Measurements from ENCODE around the gene XXYLT1. TPM values are rescaled to one million over a fixed set of nuclear protein-coding genes. Genes with fewer than 3 reads are reported as not detected.

Gene XXYLT1
- total RNA-seq, 1 donor from 2014 or later = 2.8 TPM

DNA sequence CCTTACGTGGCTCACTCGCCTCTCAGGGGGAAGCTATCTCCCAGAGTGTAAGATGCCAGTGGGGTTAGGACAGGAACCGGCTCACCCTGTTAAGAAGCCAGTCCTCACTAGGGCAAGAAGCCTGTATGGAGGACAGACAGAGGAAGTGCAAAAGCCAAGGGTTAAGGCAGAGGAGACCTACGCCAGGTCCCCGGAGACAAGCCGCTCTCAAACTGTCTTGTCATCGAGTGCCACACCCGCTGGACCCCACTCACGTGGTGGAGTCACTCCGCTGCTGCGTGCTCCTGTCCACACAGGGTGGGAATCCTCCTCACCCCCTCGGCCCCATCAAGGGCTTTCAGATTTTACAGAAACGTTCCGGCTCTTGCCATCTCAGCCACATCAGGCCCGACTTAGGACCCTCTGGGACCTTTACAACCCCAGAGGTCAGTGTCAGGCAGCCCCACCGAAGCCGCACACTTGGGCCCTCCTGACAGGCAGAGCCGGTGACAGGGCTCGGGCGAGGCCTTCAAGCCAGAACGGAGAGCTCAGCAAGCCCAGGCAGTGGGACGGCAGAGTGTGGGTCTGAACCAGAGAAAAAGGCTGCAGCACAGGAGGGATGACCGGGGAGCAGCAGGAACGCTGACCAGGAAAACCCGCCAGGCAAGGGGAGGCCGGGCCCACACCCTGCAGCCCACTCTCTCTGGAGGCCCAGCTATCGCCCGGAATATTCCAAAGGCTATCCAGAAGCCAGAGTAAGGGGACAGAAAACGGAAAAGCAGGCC, 61.7 kb downstream of the XXYLT1 start:
- DNase-seq (ENCODE audit: low spot score) = no peak
- ATAC-seq = peak; percentile 22

DNA sequence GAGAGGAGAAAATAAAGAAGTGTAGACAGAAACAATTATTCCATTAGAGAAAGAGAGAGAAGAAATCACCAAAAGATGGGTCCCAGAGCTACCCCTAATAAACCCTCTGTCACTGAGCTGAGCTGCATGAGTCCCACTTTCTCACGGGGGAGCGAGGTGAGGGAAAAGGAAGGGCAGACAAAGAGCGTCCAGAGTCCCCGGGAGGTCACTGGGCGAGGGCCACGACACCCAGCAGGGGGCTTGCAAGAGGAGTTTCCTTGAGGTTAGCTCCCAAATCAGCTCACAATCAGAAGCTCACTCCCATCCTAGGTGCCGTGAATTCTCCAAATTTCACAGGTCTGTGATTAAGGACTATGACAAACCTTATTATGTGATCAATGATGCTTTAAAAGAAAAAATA, 62.3 kb downstream of the XXYLT1 start:
- DNase-seq (ENCODE audit: low spot score) (no peak), ATAC-seq (no peak)

DNA sequence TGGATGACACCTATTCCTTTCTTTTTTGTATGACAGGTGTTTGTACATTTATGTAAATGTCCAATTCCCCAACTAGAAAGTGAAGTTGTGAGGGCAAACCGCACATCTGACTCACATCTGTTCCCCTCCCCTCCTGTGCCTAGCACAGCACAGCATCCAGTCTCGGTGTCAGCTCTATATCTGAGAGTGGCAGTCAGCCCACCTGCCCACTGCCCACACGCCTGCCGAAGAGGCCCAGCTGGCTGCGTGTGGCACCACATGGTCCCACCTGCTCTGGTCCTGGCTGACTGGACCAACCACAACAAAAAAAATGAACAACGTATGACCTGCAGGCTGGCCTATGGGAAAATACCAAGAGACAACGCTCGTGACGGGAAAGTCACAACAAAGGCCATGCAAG, 62.8 kb downstream of the XXYLT1 start:
- ATAC-seq = no peak
- no peak for DNase-seq (ENCODE audit: low spot score)

DNA sequence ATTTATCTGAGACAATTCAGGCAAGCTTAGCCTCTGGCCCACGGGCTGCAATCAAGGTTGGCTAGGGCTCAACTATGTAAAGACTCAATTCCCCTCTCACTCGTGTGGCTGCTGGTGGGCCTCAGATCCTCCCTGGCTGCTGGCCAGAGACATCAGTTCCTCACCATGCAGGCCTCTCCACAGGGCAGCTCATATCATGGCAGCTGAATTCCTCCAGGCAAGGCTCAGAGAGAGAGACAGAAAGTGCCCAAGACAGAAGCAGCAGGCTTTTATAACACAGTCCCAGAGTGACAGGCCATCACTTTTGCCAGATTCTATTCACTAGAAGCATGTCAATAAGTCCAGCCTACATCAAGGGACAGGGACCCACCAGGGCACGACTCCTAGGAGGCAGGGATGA, 63.2 kb downstream of the XXYLT1 start:
- DNase-seq (ENCODE audit: low spot score) (no peak), ATAC-seq (no peak)

DNA sequence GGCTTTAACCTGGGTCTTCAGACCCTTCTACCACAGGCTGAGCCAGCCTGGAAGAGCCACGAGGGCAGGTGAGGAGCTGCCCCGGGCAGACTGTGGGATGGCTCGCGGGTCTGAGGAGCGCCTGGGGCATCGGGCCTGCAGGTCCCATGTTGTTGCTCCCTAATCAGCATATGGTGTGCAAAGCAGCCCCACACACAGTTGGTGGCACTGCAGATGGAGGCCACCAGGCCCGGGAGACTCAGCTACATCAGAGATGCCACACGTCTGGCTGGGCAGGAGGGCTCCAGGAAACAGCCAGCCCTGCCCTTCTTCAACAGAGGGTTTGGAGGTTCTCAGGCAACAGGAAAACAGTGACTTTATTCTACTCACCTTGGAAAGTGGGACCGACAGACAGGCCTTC, 63.9 kb downstream of the XXYLT1 start:
- no peak for ATAC-seq
- DNase-seq (ENCODE audit: low spot score) = no peak

DNA sequence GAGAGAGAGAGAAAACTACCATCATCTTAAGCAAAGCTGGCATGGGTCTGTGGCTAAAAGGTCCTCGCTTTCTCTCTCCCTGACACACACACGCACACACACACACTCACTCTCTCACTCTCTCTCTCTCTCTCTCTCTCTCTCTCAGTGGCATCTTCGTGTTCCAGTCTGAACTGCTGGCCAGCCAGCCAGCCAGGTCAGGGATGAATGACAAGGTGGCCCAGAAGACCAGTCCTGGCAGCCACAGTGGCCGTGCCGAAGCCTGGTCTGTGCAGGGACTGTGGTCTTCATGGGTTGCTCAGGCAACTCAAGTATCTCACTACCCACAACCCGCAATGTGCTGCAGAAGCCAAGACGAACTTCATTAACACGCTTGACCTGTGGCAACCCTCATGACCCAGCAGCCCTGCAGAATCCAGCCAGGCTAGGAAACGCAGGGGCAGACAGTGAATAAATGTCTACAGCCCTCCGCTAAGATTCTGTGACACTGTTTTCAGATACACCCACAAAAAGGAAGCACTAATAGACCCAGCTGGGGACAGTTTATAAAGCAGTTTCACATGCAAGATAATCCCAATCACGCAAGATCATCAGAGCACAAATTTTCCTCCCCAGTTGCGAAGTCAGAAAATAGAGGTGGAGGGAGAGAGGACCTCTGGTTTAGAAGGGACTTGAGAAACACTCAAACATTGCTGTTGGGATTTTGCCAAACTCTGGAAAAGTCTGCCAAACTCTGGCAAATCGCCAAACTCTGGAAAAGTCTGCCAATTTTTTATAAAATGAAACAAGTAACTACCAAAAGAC, 66.4 kb downstream of the XXYLT1 start:
- ATAC-seq (peak; percentile 30), DNase-seq (ENCODE audit: low spot score) (no peak)

DNA sequence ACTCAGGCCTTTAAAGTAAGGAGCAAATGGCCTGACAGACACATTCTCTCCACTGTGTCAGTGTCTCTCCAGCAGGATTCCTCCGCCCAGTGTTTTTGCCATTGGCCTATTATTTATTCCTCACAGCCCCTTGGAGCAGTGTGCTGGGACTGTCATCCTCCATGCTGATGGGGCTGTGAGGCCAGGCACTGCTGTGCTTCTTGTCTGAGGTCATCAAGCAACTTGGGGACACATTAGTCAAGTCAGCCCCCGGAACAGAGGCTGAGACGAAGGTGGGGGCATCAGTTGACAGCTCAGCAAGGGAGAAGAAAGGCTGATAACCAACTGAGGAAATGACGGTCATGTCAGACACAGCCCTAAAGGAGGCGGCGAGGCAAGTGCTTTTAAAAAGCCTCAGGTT, 67.4 kb downstream of the XXYLT1 start:
- no peak for ATAC-seq

DNA sequence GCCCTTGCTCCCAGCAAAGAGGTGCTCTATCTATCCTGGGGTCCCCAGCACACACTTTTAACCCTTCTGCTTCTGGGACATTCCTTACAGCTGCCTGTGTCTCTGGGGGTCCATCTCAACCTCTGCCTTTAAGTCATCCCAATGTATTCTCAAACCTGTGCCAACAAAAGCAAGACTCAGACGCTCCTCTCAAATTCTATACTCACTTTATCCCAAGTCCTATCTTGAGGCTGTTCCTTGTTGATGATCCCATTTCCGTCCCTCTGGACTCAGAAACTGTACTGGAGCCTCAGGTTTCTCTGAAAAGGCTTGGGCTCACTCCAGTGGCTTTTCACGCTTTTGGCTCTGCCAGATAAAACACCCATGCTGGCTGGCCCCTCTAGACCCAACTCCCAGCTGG, 69.7 kb downstream of the XXYLT1 start:
- ATAC-seq = no peak
- no peak for DNase-seq (ENCODE audit: low spot score)

More for the DNA sequence above, 67.4 kb downstream of the XXYLT1 start:
- DNase-seq (ENCODE audit: low spot score) = no peak

DNA sequence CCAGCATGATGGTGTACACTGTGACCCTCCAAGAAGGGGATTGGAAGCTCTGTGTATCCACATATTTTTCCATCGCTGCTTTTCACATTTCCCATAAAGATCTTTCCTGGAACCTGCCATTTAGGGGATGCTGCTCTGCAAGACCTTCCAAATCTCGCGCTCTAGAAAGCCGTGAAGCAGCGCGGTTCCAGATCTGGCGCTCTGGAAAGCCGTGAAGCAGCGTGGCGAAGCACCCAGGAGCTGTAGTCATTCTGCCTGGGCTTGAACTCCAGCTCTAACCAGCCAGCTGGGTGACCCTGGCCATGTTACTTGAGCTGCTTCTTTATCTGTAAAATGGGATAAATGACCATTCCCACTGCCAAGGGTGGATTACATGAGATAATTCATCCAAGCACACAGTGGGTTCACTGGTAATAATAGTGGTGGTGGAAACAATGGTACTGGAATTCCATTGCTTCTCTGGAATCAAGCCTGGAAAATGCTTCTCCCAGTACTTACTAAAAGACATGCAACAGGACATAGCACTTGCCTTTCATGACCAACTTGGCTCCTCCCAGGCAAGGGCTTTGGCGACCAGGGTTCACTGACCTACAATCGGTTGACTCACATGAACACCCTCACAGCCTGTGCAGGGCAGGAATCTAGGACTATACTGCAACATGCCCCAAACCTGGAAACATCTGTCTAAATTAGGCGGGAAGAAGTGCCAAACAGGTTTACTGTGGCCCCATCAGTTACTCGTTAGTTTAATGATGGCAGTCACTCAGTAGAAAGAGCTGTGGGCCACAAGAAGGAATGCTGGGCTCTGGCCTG, 70.7 kb downstream of the XXYLT1 start:
- ATAC-seq (peak; percentile 80), DNase-seq (ENCODE audit: low spot score) (no peak)

DNA sequence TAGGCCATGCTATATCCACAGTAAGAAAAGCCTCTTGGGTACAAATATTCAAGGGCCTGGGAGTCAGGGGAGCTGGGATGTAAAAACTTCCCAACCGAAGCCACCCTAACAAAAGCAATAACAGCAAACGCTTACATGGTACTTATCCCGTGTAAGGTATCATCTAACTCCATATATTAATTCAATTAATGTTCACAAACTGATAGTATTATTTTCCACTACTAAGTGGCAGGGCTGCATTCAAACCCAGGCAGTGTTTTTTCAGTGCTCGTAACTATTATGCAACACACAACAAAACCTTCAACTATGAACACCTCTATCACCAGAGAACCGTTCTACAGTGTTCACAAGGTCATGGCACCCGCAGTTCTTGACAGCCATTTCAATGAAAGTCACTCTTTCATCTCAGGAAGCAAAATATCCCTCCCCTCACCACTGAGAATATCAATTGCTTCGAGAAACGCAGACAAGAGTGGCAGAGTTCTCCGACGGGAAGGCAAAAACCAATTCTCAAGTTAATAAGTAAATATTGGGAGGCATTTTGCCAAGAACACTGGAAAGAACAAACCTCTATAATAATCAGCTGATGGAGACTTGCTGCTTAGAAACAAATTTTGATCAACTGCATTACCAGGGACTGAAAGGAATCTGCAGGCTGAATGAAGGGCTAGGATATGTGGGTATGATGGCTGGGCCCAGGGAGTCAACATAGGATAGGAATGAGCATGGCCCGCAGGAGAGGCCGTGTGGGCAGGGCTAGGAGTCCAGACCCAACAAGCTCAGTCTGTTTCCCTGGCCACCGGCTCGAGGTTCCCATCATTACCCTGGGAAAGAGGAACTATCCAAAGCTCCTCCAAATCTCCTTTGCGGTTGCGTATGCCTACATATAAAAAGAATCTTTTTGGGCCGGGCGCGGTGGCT, 72.3 kb downstream of the XXYLT1 start:
- DNase-seq (ENCODE audit: low spot score) (no peak), ATAC-seq (peak; percentile 68)

DNA sequence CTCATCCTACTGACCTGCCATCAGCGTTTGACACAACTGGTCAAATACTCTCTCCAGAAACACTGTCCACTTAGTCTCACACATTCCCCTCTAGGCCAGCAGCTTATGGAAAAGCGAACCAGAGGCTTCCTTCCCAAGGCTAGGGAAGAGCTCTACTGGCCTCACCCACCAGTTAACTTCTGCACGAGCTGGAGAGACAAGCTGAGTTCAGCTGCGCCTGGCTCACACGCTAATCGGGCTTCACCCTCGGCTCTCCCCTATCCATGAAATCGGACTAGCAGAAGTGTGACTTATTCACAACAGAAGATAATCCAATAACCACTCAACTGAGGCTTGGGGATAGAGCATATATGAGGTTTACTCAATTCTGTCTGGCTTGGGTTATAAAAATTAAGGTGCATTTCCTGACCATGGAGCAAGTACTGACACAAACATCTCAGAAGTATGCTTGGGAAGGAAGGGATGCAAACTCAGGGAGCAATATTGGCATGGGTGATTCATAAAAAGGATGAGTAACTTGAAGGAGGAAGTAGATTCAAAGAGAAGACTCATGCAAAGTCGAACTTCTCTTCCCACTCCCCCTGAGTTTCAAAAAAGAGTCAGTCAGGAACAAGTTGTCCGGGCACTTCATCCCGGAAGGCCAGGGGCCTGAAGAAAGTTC, 73.1 kb downstream of the XXYLT1 start:
- ATAC-seq = no peak

DNA sequence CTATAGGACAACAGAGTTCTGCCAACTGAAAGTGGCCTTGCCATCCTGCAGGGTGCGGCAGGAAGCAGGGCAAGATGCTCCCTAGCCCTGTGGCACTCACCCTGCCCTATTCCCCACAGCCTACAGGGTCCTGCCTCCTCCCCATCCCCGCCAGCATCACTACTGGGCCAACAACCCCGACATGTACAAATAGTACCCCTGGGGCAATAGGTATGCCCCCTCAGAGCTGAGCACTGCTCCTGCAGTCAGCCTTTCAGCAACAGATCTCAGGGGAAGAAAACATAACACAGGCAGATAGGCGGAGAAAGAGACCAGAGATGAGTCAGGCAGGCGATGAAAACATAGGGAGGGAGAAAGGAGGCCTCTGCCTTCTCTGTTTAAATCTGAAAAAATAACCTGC, 74.7 kb downstream of the XXYLT1 start:
- no peak for ATAC-seq

More for the DNA sequence above, 73.1 kb downstream of the XXYLT1 start:
- DNase-seq (ENCODE audit: low spot score) = no peak

DNA sequence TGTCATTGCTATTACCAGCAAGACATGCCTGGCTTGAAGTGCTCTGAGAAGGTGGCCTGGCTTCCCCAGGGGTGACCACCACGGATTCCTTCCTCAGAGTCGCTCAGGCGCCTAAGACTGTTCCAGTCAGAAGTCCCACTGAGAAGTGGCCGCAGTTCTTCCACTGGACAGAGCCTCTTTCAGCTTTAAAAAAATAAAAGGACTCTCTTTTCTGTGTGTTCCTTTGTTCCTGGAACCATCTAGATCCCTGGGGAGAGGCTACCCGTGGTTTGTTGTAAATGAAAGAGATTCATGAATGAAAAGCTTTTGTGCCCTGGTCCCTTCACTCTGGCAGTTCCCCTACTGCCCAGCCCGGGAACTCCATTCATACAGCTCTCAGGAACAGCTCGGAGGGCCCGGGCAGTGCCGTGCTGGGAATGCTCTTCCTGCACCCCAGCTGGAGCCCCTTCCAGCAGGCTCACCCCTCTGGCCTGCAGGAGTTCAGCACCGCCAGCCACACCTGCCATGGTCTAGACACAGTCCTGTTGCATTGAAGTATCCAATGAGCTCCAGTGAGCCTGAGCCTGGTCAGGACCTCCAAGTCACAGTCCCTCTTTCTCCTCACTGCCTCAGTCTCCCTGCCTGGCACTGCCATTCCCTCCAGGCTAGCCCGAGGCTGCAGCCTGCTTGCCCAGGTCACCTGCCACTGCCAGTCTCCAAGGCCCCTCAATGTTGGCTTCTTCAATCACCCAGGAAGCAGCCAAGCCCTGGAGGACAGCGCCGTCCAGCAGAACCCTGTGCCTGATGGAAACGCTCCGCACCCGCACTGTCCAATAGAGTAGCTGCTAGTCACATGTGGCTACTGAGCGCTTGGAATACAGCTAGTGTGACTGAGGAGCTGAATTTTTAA, 75.4 kb downstream of the XXYLT1 start:
- ATAC-seq (no peak), DNase-seq (ENCODE audit: low spot score) (no peak)

More for the DNA sequence above, 74.7 kb downstream of the XXYLT1 start:
- DNase-seq (ENCODE audit: low spot score) = no peak

DNA sequence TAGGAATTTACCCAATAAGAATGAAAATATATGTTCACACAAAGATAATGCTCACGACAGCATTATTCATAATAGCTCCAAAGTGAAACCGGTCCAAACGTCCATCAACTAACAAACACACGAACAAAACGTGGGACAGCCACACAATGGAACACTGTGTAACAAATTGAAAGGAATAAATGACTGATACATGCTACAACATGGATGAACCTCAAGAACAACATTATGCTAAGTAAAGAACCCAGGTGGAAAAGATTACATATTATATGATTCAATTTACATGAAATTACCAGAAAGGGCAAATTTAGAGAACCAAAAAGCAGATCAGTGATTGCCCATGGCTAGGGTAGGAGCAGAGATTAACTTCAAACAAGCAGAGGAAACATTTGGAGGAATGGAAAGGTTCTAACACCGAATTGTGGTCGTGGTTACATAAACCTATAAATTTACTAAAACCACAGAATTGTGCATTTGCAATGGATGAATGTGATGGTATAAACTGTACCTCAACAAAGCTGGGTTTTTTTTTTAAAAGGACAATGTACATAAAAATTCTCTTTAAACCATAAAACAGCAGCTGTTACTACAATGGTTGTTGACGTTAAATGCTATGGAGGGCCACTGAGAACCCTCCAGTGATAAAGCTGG, 76.3 kb downstream of the XXYLT1 start:
- ATAC-seq (no peak), DNase-seq (ENCODE audit: low spot score) (no peak)

DNA sequence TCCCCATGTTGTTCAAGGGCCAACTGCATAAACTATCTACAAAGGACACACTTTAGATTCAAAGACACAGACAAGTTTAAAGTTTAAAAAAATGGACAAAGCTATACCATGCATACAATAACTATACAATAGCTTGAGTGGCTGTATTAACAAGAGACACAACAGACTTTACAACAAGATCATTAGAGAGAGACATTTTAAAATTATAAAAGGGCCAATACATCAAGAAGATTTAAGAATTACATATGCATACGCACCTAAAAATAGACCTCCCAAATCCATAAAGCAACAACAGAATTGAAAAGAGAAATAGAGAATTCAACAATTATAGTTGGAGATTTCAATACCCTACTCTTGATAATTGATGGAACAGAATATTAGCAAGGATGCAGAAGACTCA, 79.4 kb downstream of the XXYLT1 start:
- ATAC-seq (no peak), DNase-seq (ENCODE audit: low spot score) (no peak)

DNA sequence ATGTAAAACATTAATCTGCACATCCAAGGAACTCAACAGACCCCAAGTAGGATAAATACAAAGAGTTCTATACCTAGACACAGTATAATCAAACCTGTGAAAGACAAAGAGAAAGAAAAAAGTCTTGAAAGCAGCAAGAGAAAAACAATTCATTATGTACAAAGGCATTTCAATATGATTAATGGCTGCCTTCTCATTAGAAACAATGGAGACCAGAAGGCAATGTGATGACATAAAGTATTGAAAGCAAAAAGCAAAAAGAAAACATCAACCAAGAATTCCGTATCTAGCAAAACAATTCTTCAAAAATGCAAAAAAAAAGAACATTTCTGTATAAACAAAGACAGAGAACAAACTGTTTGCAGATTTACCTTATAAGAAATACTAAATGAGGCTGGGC, 81.1 kb downstream of the XXYLT1 start:
- ATAC-seq = no peak

DNA sequence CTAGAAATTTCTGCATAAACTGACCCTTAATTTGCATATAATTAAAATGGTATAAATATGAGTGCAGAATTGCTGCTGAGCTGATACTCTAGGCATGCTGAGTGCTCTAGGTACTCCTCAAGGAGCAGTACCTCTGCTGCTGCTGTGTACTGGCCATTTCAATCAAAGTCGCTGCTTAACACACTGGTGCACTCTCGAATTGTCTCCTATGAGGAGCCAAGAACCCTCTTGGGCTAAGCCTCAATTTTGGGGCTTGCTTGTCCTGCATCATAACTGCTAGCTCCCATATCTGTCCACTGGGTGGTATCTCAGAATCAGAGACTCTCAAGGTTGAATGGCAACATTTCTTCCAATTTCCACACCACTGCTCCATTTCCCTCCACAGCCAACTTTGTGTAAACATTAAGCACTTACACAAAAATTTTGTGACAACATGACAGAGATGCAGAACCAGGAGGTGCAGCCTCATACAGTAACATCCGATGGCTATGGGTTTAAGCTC, 82.5 kb downstream of the XXYLT1 start:
- ATAC-seq (no peak), DNase-seq (ENCODE audit: low spot score) (no peak)

More for the DNA sequence above, 81.1 kb downstream of the XXYLT1 start:
- no peak for DNase-seq (ENCODE audit: low spot score)

All from left lobe of liver (tissue), 2 donors.